HEK293 (cell line): ENCODE measurements around the gene USP24.

ENCODE experiments used
- CTCF ChIA-PET: fragments of 350-600 bp; formaldehyde crosslinking; extraction: SDS; loops from one replicate; lab custom pipeline; 2021; ENCODE audit warnings: antibody characterized with exemption; lab: Yijun Ruan, JAX
- POLR2A ChIA-PET: fragments of 300-600 bp; formaldehyde crosslinking; extraction: SDS; loops from one replicate; lab custom pipeline; 2020; ENCODE audit warnings: antibody characterized with exemption, inconsistent platforms; lab: Yijun Ruan, JAX
- H3K27ac ChIP-seq: fragments of 200-500 bp; sonication (Bioruptor generic); 2 replicates; pipeline ENCODE4 v1.5.1; 2014; ENCODE audit warnings: low read depth, low read length, control low read depth, inconsistent platforms; ENCODE audit errors: extremely low read depth
- H3K36me3 ChIP-seq, 2 experiments: fragments of 200-500 bp in 1 of 2; sonication (Bioruptor generic) in 1 of 2; 1 replicate in 1 of 2; 2 replicates in 1 of 2; pipeline ENCODE4 v1.5.1; 2014 to 2017; ENCODE audit warnings: inconsistent platforms in 2 of 2, low read length in 2 of 2; ENCODE audit not compliant: control insufficient read depth in 2 of 2, insufficient read depth in 1 of 2
- H3K4me1 ChIP-seq: fragments of 200-500 bp; sonication (Bioruptor generic); 2 replicates; pipeline ENCODE4 v1.5.1; 2014; ENCODE audit warnings: mild to moderate bottlenecking, low read length, inconsistent platforms; ENCODE audit not compliant: control insufficient read depth, insufficient read depth
- H3K4me3 ChIP-seq: 2 replicates; pipeline ENCODE4 v1.5.1; 2011; ENCODE audit warnings: low read depth, mild to moderate bottlenecking, control low read depth, low read length, moderate library complexity
- H3K9me3 ChIP-seq: fragments of 200-500 bp; sonication (Bioruptor generic); 2 replicates; pipeline ENCODE4 v1.5.1; 2014; ENCODE audit warnings: low read depth, low read length, inconsistent platforms; ENCODE audit not compliant: control insufficient read depth, insufficient read depth
- FEZF1 ChIP-seq: fragments of 450-650 bp; formaldehyde crosslinking; IDR thresholded peaks from 2 replicates; pipeline ENCODE4 v1.5.1; 2016; ENCODE audit warnings: missing biosample characterization, missing genetic modification characterization
- HOXA7 ChIP-seq: sonication (generic); formaldehyde crosslinking; IDR thresholded peaks from 2 replicates; pipeline ENCODE4 v1.8.1; 2022; ENCODE audit warnings: missing genetic modification reagents, borderline replicate concordance
- TCF7L2 ChIP-seq: IDR thresholded peaks from 2 replicates; pipeline ENCODE4 v1.6.1; 2011; ENCODE audit warnings: low read depth, mild to moderate bottlenecking, inconsistent platforms, low read length, moderate library complexity, borderline replicate concordance
- ZNF133 ChIP-seq: fragments of 450-650 bp; formaldehyde crosslinking; IDR thresholded peaks from 2 replicates; pipeline ENCODE4 v1.5.1; 2016; ENCODE audit warnings: missing biosample characterization, missing genetic modification characterization
- ZNF140 ChIP-seq: fragments of 450-650 bp; formaldehyde crosslinking; IDR thresholded peaks from 2 replicates; pipeline ENCODE4 v1.5.1; 2016; ENCODE audit warnings: missing biosample characterization, missing genetic modification characterization
- ZNF146 ChIP-seq: fragments of 450-650 bp; formaldehyde crosslinking; IDR thresholded peaks from 2 replicates; pipeline ENCODE4 v1.5.1; 2016; ENCODE audit warnings: missing biosample characterization, missing genetic modification characterization
- ZNF510 ChIP-seq: fragments of 450-650 bp; formaldehyde crosslinking; IDR thresholded peaks from 2 replicates; pipeline ENCODE4 v1.5.1; 2018; ENCODE audit warnings: mild to moderate bottlenecking, missing genetic modification characterization, missing biosample characterization; ENCODE audit not compliant: insufficient replicate concordance
- ZNF530 ChIP-seq: fragments of 450-650 bp; formaldehyde crosslinking; IDR thresholded peaks from 2 replicates; pipeline ENCODE4 v1.5.1; 2016; ENCODE audit warnings: low read depth, missing biosample characterization, missing genetic modification characterization
- ZNF548 ChIP-seq: fragments of 450-650 bp; formaldehyde crosslinking; IDR thresholded peaks from 2 replicates; pipeline ENCODE4 v1.5.1; 2016; ENCODE audit warnings: missing biosample characterization, missing genetic modification characterization
- ZNF600 ChIP-seq: fragments of 450-650 bp; formaldehyde crosslinking; IDR thresholded peaks from 2 replicates; pipeline ENCODE4 v1.5.1; 2016; ENCODE audit warnings: missing biosample characterization, missing genetic modification characterization
- ZNF658 ChIP-seq: fragments of 450-650 bp; formaldehyde crosslinking; IDR thresholded peaks from 2 replicates; pipeline ENCODE4; 2016; ENCODE audit warnings: missing biosample characterization, missing genetic modification characterization
- ZNF747 ChIP-seq: fragments of 450-650 bp; formaldehyde crosslinking; IDR thresholded peaks from 2 replicates; pipeline ENCODE4 v1.5.1; 2016; ENCODE audit warnings: missing biosample characterization, missing genetic modification characterization
- ZNF843 ChIP-seq: fragments of 450-650 bp; formaldehyde crosslinking; IDR thresholded peaks from 2 replicates; pipeline ENCODE4 v1.5.1; 2016; ENCODE audit warnings: missing biosample characterization, missing genetic modification characterization
- TF ChIP-seq, protein P1 (sequence below): fragments of 450-650 bp; formaldehyde crosslinking; optimal IDR thresholded peaks from 2 replicates; pipeline ENCODE3; 2016; ENCODE audit warnings: missing biosample characterization, mild to moderate bottlenecking, missing genetic modification characterization
- TF ChIP-seq, protein P2 (sequence below): fragments of 450-650 bp; formaldehyde crosslinking; IDR thresholded peaks from 2 replicates; pipeline ENCODE4 v1.5.1; 2016; ENCODE audit warnings: missing biosample characterization, missing genetic modification characterization, low read depth
- TF ChIP-seq, protein P3 (sequence below): fragments of 450-650 bp; formaldehyde crosslinking; IDR thresholded peaks from 2 replicates; pipeline ENCODE4 v1.5.1; 2017; ENCODE audit warnings: missing biosample characterization, mild to moderate bottlenecking, missing genetic modification characterization, moderate library complexity

Gene USP24

DNA sequence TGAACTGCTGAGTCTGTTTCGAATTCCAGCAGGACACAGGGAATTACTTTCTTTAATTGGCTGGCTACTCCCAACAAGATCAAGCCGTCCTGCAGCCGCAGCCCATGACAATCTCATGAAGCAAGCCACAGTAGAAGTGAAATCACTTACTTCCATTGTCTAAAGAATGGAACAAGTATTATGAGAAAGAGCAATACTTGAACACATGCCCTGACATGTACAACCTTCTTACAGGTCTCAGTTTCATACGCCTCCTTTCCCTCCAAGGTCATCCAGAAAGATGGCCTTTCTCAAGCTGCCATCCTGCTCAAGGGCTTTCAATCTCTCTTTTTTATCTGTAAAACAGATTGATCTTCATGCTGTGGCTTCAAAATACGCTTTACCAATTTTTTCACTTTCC lies 90.7 kb downstream of the USP24 start (continued):
- TF ChIP-seq, protein P1, sequence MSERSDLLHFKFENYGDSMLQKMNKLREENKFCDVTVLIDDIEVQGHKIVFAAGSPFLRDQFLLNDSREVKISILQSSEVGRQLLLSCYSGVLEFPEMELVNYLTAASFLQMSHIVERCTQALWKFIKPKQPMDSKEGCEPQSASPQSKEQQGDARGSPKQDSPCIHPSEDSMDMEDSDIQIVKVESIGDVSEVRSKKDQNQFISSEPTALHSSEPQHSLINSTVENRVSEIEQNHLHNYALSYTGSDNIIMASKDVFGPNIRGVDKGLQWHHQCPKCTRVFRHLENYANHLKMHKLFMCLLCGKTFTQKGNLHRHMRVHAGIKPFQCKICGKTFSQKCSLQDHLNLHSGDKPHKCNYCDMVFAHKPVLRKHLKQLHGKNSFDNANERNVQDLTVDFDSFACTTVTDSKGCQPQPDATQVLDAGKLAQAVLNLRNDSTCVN = no peak
- TF ChIP-seq FEZF1 (tag by site-specific recombination) = no peak
- no peak for TF ChIP-seq TCF7L2
- no peak for TF ChIP-seq ZNF600 (tag by site-specific recombination)

DNA sequence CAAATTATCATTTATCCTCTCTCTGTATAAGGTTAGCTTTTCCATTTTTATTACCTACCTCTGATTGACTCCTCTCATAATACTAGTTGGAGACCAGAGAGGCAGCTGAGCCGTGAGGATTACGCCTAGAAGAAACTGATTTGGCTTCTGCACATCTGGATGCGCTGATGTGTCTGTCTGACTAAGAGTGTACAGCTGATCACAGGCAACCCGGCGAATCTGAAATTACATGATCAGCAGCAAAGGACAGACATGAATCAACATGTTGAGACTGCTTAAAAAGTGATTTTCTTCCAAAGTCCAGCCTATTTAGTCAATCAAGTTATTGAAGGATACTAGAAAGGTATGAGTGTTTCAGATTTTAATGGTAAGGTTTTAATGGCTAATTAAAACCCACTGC lies 94.6 kb downstream of the USP24 start:
- CTCF ChIA-PET = interaction anchor here (0.6 kb wide), 1 partner anchor 19 kb away, joined by 3 read pairs; no protein-coding TSS in a partner anchor
- no peaks in the 10 kb centered on the region for H3K4me1 ChIP-seq

DNA sequence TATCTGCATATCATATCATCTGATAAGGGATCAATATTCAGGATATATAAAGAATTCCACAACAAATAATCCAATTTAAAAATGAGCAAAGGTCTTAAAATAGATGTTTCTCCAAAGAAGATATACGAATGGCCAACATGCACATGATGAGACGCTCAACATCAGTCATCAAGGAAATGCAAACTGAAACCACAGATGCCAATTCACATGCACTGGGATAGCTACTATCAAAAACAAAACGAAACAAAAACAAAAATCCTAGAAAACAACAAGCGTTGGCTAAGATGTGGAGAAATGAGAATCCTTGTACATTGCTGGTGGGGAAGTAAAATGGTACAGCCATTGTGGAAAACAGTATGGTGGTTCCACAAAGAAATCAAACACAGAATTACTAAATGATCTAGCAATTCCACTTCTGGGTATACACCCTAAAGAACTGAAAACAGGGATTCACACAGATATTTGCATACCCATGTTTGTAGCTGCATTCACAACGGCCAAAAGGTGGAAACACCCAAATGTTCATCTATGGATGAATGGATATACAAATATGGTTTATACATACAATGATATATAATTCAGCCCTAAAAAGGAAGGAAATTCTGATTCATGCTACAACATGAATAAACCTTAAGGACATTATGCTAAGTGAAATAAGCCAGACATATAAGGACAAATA lies 96.4 kb downstream of the USP24 start:
- TF ChIP-seq ZNF747 (tag by site-specific recombination) (no peak), ZNF548 (tag by site-specific recombination) (no peak), ZNF510 (tag by site-specific recombination) (no peak), ZNF530 (no peak), HOXA7 (CRISPR knock-in tag) (no peak), ZNF133 (tag by site-specific recombination) (no peak), ZNF843 (tag by site-specific recombination) (no peak), ZNF658 (tag by site-specific recombination) (no peak), ZNF140 (tag by site-specific recombination) (no peak)
- TF ChIP-seq, protein P2, sequence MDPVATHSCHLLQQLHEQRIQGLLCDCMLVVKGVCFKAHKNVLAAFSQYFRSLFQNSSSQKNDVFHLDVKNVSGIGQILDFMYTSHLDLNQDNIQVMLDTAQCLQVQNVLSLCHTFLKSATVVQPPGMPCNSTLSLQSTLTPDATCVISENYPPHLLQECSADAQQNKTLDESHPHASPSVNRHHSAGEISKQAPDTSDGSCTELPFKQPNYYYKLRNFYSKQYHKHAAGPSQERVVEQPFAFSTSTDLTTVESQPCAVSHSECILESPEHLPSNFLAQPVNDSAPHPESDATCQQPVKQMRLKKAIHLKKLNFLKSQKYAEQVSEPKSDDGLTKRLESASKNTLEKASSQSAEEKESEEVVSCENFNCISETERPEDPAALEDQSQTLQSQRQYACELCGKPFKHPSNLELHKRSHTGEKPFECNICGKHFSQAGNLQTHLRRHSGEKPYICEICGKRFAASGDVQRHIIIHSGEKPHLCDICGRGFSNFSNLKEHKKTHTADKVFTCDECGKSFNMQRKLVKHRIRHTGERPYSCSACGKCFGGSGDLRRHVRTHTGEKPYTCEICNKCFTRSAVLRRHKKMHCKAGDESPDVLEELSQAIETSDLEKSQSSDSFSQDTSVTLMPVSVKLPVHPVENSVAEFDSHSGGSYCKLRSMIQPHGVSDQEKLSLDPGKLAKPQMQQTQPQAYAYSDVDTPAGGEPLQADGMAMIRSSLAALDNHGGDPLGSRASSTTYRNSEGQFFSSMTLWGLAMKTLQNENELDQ (tag by site-specific recombination) = no peak
- TF ChIP-seq, protein P3, sequence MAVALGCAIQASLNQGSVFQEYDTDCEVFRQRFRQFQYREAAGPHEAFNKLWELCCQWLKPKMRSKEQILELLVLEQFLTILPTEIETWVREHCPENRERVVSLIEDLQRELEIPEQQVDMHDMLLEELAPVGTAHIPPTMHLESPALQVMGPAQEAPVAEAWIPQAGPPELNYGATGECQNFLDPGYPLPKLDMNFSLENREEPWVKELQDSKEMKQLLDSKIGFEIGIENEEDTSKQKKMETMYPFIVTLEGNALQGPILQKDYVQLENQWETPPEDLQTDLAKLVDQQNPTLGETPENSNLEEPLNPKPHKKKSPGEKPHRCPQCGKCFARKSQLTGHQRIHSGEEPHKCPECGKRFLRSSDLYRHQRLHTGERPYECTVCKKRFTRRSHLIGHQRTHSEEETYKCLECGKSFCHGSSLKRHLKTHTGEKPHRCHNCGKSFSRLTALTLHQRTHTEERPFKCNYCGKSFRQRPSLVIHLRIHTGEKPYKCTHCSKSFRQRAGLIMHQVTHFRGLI = no peak
- TF ChIP-seq, all 188 proteins: peak for 0
- Histone ChIP-seq H3K4me3 (no peak overlapping the region), H3K4me1 (no peaks in the 10 kb centered on the region), H3K9me3 (no peaks in the 10 kb centered on the region), H3K27ac (no peak overlapping the region), H3K36me3 (peaks cover 33 to 81% of the 10 kb centered on the region in 2 experiments)
- ChIA-PET CTCF (no interaction called here), POLR2A (no interaction called here)

More for the DNA sequence above, 94.6 kb downstream of the USP24 start:
- no peak overlapping the region for H3K4me3 ChIP-seq
- no peak for TF ChIP-seq ZNF146 (tag by site-specific recombination)
- H3K9me3 ChIP-seq = no peaks in the 10 kb centered on the region
- H3K36me3 ChIP-seq = peaks cover 31 to 90% of the 10 kb centered on the region in 2 experiments
- POLR2A ChIA-PET = no interaction called here
- H3K27ac ChIP-seq = no peak overlapping the region
